Choroid plexus epithelial cell (primary cell): ENCODE data around the gene APBB2.
"Not testable (repeated sequence)": the region's sequence is repeated elsewhere in the genome, so short reads cannot be mapped to it uniquely, and the experiment has no call there.

Source experiments
- DNase-seq: peaks from one replicate; pipeline ENCODE4 v3.0.0-alpha.2; 2010; ENCODE audit warnings: low read depth
- H3K4me3 ChIP-seq: 2 replicates; pipeline ENCODE4 v1.5.1; 2011; ENCODE audit warnings: low read depth, mild to moderate bottlenecking, control low read depth, low read length, moderate library complexity
- CTCF ChIP-seq: conservative IDR thresholded peaks from 2 replicates; pipeline ENCODE4 v1.5.1; 2011; ENCODE audit warnings: low read depth, mild to moderate bottlenecking, control low read depth, inconsistent platforms, low read length, moderate library complexity

APBB2 gene

DNA sequence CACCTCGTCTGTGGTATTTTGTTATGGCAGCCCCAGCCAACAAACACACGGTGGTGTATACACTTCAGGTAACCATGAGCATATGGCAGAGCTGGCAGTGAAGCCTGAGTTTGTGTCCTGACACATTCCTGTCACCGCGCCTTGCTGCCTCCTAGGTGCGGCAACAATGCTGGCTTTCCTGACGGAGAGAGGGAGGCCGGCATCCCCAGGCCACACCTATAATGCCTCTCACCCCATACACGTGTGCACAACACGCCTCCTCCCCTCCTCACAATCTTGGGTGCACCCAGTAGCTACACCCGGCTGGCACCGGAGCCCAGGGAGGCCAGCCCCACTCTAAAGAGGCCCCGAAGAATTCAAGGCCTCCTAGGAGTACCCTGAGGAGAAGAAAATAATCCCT, 306.0 kb downstream of the APBB2 start:
- no peak for DNase-seq
- no peak for TF ChIP-seq CTCF
- H3K4me3 ChIP-seq: no peak overlapping the region

- no peak for TF ChIP-seq CTCF
- DNase-seq: no peak
- H3K4me3 ChIP-seq: no peak overlapping the region
Observed at GRCh38 chr4:40905414-40905813, 308.9 kb downstream of the APBB2 start.

DNA sequence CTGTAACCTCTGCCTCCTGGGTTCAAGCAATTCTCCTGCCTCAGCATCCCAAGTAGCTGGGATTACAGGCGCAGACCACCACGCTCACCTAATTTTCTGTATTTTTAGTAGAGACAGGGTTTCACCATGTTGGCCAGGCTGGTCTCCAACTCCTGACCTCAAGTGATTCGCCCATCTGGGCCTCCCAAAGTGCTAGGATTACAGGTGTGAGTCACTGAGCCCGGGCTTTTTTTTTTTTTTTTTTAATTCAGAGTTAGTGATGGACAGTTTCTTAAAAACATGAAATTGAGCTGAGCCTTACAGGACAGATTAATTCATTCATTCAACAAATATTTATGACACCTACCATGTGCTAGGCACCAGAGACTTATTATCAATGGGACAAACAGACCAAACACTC, 313.8 kb downstream of the APBB2 start:
- DNase-seq: not testable (repeated sequence)

DNA sequence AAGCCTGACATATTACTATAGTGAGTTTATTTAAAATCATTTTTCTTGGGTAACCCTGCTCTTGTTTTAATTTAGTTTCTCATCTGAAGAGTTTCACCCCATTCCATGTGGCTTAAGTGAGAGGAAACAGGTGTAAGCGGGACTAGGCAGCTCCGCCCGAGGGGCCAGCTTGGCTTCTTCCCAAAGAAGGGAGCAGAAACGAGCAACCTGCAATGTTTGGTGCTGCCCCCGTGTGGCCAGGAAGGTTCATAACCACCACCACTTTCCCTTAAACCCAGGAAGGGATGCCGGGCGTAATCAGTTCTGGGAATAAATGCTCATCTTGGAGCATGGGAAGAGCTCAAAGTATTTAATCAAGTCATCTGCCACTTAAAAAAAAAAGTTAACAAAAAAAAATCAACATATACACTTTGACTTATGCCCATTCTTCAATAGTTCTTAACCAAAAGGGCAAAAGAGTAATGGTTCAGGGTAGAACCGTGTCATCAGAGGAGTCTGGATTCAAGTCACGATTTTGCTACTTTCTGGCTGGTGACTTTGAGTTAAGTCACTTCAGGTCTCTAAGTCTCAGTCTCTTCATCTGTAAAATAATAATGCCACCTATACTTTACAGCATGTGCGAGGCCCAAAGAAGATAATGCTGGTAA, 316.7 kb downstream of the APBB2 start:
- peak; percentile 77 for DNase-seq
- peak; percentile 91 for TF ChIP-seq CTCF
- H3K4me3 ChIP-seq: no peak overlapping the region

More for the DNA sequence above, 313.8 kb downstream of the APBB2 start:
- not testable (repeated sequence) for H3K4me3 ChIP-seq

GRCh38 chr4:40890764-40891163, 323.6 kb downstream of the APBB2 start:
- no peak for TF ChIP-seq CTCF
- no peak overlapping the region for H3K4me3 ChIP-seq
- no peak for DNase-seq

DNA sequence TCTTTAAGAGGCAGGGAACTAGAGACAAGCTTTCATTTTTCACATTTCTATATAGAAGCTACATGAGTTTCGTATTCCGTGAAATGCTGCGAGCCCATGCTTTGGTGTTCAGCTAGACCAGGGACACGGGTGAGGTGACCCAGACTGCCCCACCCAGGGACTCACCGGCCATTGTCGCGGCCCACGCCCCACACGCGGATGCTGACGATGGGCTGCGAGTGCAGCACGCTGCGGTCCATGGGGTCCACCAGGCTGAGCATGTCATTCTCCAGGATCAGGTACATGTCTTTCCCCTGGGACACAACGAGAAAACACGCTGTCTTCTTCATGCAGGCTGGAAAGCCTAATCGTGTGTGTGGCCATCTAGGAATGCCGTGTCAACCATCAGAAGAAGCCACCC, 324.1 kb downstream of the APBB2 start:
- no peak overlapping the region for H3K4me3 ChIP-seq
- DNase-seq: no peak
- no peak for TF ChIP-seq CTCF

GRCh38 chr4:40888933-40889332, 325.4 kb downstream of the APBB2 start:
- no peak for TF ChIP-seq CTCF
- no peak overlapping the region for H3K4me3 ChIP-seq
- DNase-seq: no peak
